ENCODE measurements around the gene THAP12. TPM values are rescaled to one million over a fixed set of nuclear protein-coding genes. Genes with fewer than 3 reads are reported as not detected.
"Not testable (repeated sequence)": the region's sequence is repeated elsewhere in the genome, so short reads cannot be mapped to it uniquely, and the experiment has no call there.

The THAP12 gene
- polyA plus RNA-seq, 1 experiment: 15.5 TPM

GRCh38 chr11:76323804-76324203 is 57.1 kb downstream of the THAP12 start:
- TF ChIP-seq, protein P1, sequence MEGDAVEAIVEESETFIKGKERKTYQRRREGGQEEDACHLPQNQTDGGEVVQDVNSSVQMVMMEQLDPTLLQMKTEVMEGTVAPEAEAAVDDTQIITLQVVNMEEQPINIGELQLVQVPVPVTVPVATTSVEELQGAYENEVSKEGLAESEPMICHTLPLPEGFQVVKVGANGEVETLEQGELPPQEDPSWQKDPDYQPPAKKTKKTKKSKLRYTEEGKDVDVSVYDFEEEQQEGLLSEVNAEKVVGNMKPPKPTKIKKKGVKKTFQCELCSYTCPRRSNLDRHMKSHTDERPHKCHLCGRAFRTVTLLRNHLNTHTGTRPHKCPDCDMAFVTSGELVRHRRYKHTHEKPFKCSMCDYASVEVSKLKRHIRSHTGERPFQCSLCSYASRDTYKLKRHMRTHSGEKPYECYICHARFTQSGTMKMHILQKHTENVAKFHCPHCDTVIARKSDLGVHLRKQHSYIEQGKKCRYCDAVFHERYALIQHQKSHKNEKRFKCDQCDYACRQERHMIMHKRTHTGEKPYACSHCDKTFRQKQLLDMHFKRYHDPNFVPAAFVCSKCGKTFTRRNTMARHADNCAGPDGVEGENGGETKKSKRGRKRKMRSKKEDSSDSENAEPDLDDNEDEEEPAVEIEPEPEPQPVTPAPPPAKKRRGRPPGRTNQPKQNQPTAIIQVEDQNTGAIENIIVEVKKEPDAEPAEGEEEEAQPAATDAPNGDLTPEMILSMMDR (IDR thresholded peaks at IDR 0.05; ENCODE audit: insufficient read depth, low read depth, low read length): no peak
- Histone ChIP-seq H3K27me3 (ENCODE audit: control insufficient read depth, insufficient read depth, low read length) (peaks cover 15% of the 10 kb centered on the region), H3K36me3 (ENCODE audit: control insufficient read depth, insufficient read depth, low read length) (no peaks in the 10 kb centered on the region), H3K4me3 (ENCODE audit: low read depth, low read length) (no peak overlapping the region)
- no peak for DNase-seq (ENCODE audit: low read depth)
- CTCF ChIA-PET: interaction anchor here (1.2 to 8.9 kb wide), 3 partner anchors 11 to 427 kb away, joined by 4 to 135 read pairs (median 4); partner anchors contain the start of gene WNT11
- POLR2A ChIA-PET: no interaction called here

- H3K4me3 ChIP-seq (ENCODE audit: low read depth, low read length); H3K36me3 ChIP-seq (ENCODE audit: control insufficient read depth, insufficient read depth, low read length); DNase-seq (ENCODE audit: low read depth); POLR2A ChIA-PET: not testable (repeated sequence)
- H3K27me3 ChIP-seq (ENCODE audit: control insufficient read depth, insufficient read depth, low read length): peaks cover 15% of the 10 kb centered on the region
- CTCF ChIA-PET: interaction anchor here (8.9 kb wide), 1 partner anchor 115 kb away, joined by 135 read pairs; the partner anchor contains the start of gene WNT11
These were observed 57.6 kb downstream of the THAP12 start for GRCh38 chr11:76323375-76323774.

DNA sequence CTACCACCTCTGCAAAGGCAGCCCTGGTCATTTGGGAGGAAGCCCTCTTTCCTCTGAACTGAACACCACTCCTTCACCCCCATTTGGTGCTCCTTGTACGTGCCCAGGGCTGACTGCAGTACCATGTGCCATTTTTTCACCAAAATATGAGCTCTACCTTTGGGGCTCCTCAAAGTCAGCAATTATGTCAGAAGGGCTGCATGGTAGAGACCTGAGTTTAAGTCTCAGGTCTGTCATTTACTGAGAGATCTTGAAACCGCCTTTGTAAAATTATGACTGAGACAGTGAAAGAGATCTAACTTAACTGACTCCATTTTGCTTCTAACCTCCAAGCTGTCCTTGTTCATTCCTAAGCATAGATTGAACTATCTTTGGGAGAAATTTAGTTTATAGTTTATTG is 58.0 kb downstream of the THAP12 start:
- ChIA-PET POLR2A (no interaction called here), CTCF (interaction anchor here (8.9 kb wide), 1 partner anchor 115 kb away, joined by 135 read pairs; the partner anchor contains the start of gene WNT11)
- DNase-seq (ENCODE audit: low read depth): no peak
- Histone ChIP-seq H3K27me3 (ENCODE audit: control insufficient read depth, insufficient read depth, low read length) (peaks cover 15% of the 10 kb centered on the region), H3K4me3 (ENCODE audit: low read depth, low read length) (no peak overlapping the region), H3K36me3 (ENCODE audit: control insufficient read depth, insufficient read depth, low read length) (no peaks in the 10 kb centered on the region)
- TF ChIP-seq, protein P1 (IDR thresholded peaks at IDR 0.05; ENCODE audit: insufficient read depth, low read depth, low read length): no peak

DNA sequence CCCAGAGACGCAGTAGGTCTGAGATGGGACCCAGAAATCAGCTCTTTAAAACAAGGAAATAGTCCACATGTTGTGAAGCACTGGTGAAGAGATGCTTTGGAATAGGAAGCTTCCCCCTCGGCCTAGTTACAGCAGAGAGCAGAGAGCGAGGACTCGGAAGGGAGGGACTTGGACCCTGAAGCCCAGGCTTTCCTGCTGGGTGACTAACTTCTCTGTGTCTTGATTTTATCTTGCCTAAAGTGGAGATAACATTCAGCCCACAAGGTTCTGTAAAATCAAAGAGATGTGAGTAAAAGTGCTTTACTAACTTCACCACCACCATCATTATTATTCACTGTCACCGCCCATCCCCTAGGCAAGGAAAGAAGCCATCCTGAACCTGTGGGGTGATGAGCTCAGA is 58.4 kb downstream of the THAP12 start:
- ChIA-PET POLR2A (no interaction called here), CTCF (interaction anchor here (8.9 kb wide), 1 partner anchor 114 kb away, joined by 135 read pairs; the partner anchor contains the start of gene WNT11)
- Histone ChIP-seq H3K4me3 (ENCODE audit: low read depth, low read length) (no peak overlapping the region), H3K36me3 (ENCODE audit: control insufficient read depth, insufficient read depth, low read length) (no peaks in the 10 kb centered on the region), H3K27me3 (ENCODE audit: control insufficient read depth, insufficient read depth, low read length) (peaks cover 15% of the 10 kb centered on the region)
- TF ChIP-seq, protein P1 (IDR thresholded peaks at IDR 0.05; ENCODE audit: insufficient read depth, low read depth, low read length): no peak
- no peak for DNase-seq (ENCODE audit: low read depth)

DNA sequence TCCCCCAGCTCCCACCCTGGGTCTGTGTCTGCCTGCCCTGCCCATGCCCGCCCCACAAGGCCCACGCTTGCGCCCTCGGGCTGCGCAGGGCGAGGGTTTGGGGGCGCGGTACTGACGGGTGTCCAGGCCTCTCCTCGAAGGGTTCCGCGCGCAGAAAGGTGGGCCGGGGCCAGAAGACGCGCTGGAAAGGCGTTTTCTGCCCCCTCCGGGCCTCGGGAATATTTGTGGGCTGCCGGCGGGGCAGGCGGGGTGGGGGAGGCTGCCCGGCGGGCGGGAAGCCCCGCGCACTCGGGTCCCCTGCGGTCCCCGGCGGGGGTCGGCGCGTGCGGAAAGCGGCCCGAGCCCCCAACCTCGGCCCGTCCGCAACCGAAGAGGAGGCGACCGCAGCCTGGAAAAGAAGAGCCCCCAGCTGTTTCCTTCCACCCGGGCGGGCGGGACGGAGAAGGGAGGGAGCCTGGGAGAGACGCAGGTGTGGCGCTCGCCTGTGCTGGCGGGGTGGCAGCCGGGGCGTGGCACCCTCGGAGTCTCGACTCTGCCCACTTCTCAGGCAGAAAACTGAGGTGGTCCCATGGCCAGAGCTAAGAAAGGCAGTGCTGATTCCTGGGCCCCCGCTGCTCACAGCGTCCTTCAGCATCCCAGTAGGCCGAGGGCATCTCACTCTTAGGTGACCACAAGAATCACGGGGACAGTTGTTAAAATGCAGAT is 59.0 kb downstream of the THAP12 start:
- H3K4me3 ChIP-seq (ENCODE audit: low read depth, low read length): no peak overlapping the region
- peaks cover 15% of the 10 kb centered on the region for H3K27me3 ChIP-seq (ENCODE audit: control insufficient read depth, insufficient read depth, low read length)
- no peaks in the 10 kb centered on the region for H3K36me3 ChIP-seq (ENCODE audit: control insufficient read depth, insufficient read depth, low read length)
- no peak for DNase-seq (ENCODE audit: low read depth)
- CTCF ChIA-PET: interaction anchor here (6.3 to 8.9 kb wide), 2 partner anchors 114 to 425 kb away, joined by 111 to 135 read pairs; partner anchors contain the start of gene WNT11
- POLR2A ChIA-PET: no interaction called here
- TF ChIP-seq, protein P1 (IDR thresholded peaks at IDR 0.05; ENCODE audit: insufficient read depth, low read depth, low read length): no peak

Data from BJ (cell line).